Ovary (tissue), 3 donors: ENCODE data around the gene TTLL9.
"Not testable (repeated sequence)": the region's sequence is repeated elsewhere in the genome, so short reads cannot be mapped to it uniquely, and the experiment has no call there.

Source experiments
- POLR2A ChIP-seq: fragments of 450-650 bp; IDR thresholded peaks from one replicate; pipeline ENCODE4 v1.6.1; 2017; ENCODE audit warnings: antibody characterized with exemption, mild to moderate bottlenecking, moderate library complexity
- TF ChIP-seq, protein P1 (sequence below), 3 donors: fragments of 450-650 bp in 2 of 3; fragments of 200-600 bp in 1 of 3; IDR thresholded peaks; one replicate each; pipeline versions ENCODE4 v1.5.1 to v1.8.0; 2016 to 2022; ENCODE audit warnings: antibody characterized with exemption in 3 of 3, mild to moderate bottlenecking in 1 of 3
- donor health status: DM: no; HTN: no; CAD: no.

DNA sequence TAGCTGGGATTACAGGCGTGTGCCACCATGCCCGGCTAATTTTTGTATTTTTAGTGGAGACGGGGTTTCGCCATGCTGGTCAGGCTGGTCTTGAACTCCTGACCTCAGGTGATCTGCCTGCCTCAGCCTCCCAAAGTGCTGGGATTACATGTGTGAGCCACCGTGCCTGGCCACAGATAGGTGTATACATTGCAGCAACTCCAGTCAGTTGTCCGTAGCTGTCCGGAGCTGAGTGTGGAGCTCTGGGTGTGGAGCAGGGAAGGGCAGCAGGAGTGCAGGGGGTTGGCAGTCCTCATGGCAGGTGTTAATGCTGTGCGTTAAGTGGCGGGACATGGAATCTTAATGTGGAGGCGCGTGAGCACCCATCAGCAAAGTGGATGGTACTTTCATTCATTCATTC lies 42.4 kb upstream of the TTLL9 start:
- TF ChIP-seq, protein P1, sequence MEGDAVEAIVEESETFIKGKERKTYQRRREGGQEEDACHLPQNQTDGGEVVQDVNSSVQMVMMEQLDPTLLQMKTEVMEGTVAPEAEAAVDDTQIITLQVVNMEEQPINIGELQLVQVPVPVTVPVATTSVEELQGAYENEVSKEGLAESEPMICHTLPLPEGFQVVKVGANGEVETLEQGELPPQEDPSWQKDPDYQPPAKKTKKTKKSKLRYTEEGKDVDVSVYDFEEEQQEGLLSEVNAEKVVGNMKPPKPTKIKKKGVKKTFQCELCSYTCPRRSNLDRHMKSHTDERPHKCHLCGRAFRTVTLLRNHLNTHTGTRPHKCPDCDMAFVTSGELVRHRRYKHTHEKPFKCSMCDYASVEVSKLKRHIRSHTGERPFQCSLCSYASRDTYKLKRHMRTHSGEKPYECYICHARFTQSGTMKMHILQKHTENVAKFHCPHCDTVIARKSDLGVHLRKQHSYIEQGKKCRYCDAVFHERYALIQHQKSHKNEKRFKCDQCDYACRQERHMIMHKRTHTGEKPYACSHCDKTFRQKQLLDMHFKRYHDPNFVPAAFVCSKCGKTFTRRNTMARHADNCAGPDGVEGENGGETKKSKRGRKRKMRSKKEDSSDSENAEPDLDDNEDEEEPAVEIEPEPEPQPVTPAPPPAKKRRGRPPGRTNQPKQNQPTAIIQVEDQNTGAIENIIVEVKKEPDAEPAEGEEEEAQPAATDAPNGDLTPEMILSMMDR (IDR thresholded peaks at IDR 0.05) = not testable (repeated sequence)
- not testable (repeated sequence) for TF ChIP-seq POLR2A
